ENCODE measurements around the gene SNRNP48. TPM values are rescaled to one million over a fixed set of nuclear protein-coding genes. Genes with fewer than 3 reads are reported as not detected.

SNRNP48 gene
- total and polyA plus RNA-seq, 2 of the 8 experiments (the other 6 are each of a cell fraction or from before 2014, with no cell fraction given), result 7.7 to 21.0 TPM

- Histone ChIP-seq H3K79me2 (ENCODE audit: control insufficient read depth in 1 of 2, insufficient read depth in 2 of 2, low read length in 2 of 2) (no peaks in the 10 kb centered on the region), H3K4me2 (ENCODE audit: insufficient read depth in 1 of 2, low read depth in 2 of 2, low read length in 2 of 2) (no peak overlapping the region), H4K91ac (replicated peaks; ENCODE audit: insufficient read length, low read length) (no peak overlapping the region), H4K20me1 (replicated peaks in 1 of 2; ENCODE audit: control insufficient read depth in 1 of 2, insufficient read depth in 2 of 2, low read length in 2 of 2) (peaks cover 0 to 6% of the 10 kb centered on the region in 2 experiments), H3K56ac (replicated peaks; ENCODE audit: insufficient read length, low read depth, low read length) (no peak overlapping the region), H2AFZ (ENCODE audit: low read length) (no peak overlapping the region), H3K4ac (replicated peaks; ENCODE audit: insufficient read length, low read depth, low read length) (no peak overlapping the region), H4K8ac (ENCODE audit: extremely low read depth, insufficient read depth, low read length) (no peak overlapping the region), H4K5ac (ENCODE audit: insufficient read length, low read depth, low read length) (no peak overlapping the region), H3K14ac (ENCODE audit: insufficient read length) (no peak overlapping the region), H2AK5ac (ENCODE audit: low read depth, low read length) (no peak overlapping the region), H2BK120ac (replicated peaks; ENCODE audit: low read depth, low read length) (no peak overlapping the region), H3K27me3 (replicated peaks in 1 of 4; ENCODE audit: control insufficient read depth in 3 of 4, extremely low read depth in 1 of 4, insufficient read depth in 3 of 4, low read length in 3 of 4) (no peaks in the 10 kb centered on the region), H3K9me3 (ENCODE audit: insufficient read depth in 2 of 2, low read depth in 1 of 2, low read length in 1 of 2) (no peaks in the 10 kb centered on the region), H2BK20ac (ENCODE audit: low read length) (no peak overlapping the region), H3K4me1 (replicated peaks in 1 of 4; ENCODE audit: control insufficient read depth in 3 of 4, insufficient read depth in 4 of 4, low read length in 3 of 4) (no peaks in the 10 kb centered on the region), H3K23ac (ENCODE audit: insufficient read length) (no peak overlapping the region), H3K18ac (ENCODE audit: extremely low read depth, low read length) (no peak overlapping the region), H3K9ac (replicated peaks in 1 of 4; ENCODE audit: extremely low read depth in 1 of 4, low read depth in 3 of 4, low read length in 3 of 4) (no peak overlapping the region), H2BK12ac (ENCODE audit: low read depth, low read length) (no peak overlapping the region), H3K36me3 (ENCODE audit: control insufficient read depth in 2 of 4, insufficient read depth in 4 of 4, low read length in 3 of 4) (peaks cover 4 to 43% (median 18%) of the 10 kb centered on the region in 4 experiments; a peak in 7 of 8 replicates), H2BK5ac (ENCODE audit: low read depth, low read length) (no peak overlapping the region), H3K23me2 (ENCODE audit: low read depth, low read length) (no peaks in the 10 kb centered on the region), H3K27ac (ENCODE audit: low read depth, low read length) (no peak overlapping the region), H3K79me1 (ENCODE audit: low read depth, low read length) (no peaks in the 10 kb centered on the region), H3K4me3 (ENCODE audit: extremely low read depth in 1 of 4, insufficient read depth in 2 of 4, low read depth in 3 of 4, low read length in 4 of 4) (no peak overlapping the region), H2BK15ac (ENCODE audit: low read length) (no peak overlapping the region)
- CTCF ChIA-PET (ENCODE audit: partially characterized antibody), result interaction anchor here (1.3 to 1.6 kb wide), 3 partner anchors 18 to 136 kb away, joined by 3 to 6 read pairs (median 5); no protein-coding TSS in a partner anchor
- WGBS, 2 experiments (ENCODE audit: extremely low coverage in 1 of 2, insufficient coverage in 1 of 2, insufficient read length in 1 of 2, insufficient replicate concordance in 2 of 2, low coverage in 1 of 2, low lambda C conversion rate in 2 of 2, missing lambda C conversion rate in 1 of 2), result 85% methylated on average over 19 of the region's 19 CpGs; no CpG with 5 or more reads in 1 of the 2 experiments
- FAIRE-seq, result no peak
- no peak for DNase-seq (ENCODE audit: low read depth in 1 of 2, low spot score in 2 of 2)
- POLR2A ChIA-PET (ENCODE audit: partially characterized antibody), result no interaction called here
- TF ChIP-seq PHF8 (conservative IDR thresholded peaks at IDR 0.05; ENCODE audit: low read depth, low read length) (no peak), E2F6 (IDR thresholded peaks at IDR 0.05) (no peak), HDAC2 (IDR thresholded peaks at IDR 0.05; ENCODE audit: borderline replicate concordance in 1 of 2, low read depth in 2 of 2, low read length in 2 of 2) (no peak), JUND (IDR thresholded peaks at IDR 0.05; ENCODE audit: low read length) (no peak), SIRT6 (IDR thresholded peaks at IDR 0.05; ENCODE audit: low read length) (no peak), RNF2 (IDR thresholded peaks at IDR 0.05; ENCODE audit: borderline replicate concordance, low read depth, low read length, missing control alignments, poor library complexity, severe bottlenecking) (no peak)
These were observed 28.6 kb upstream of the SNRNP48 start for GRCh38 chr6:7561153-7561964.

All from H1 (cell line).